LNCaP clone FGC (cell line): ENCODE data around the gene AP2A2.

Experiments
- DNase-seq: peaks from one replicate; pipeline ENCODE4 v3.0.0-alpha.2; 2011; ENCODE audit warnings: low read depth
- H3K4me3 ChIP-seq: 2 replicates; pipeline ENCODE4 v1.5.1; 2011; ENCODE audit warnings: mild to moderate bottlenecking, low read depth, low read length, control low read depth
- TF ChIP-seq, protein P1 (sequence below): IDR thresholded peaks from 2 replicates; pipeline ENCODE4 v1.5.1; 2012; ENCODE audit warnings: mild to moderate bottlenecking; ENCODE audit not compliant: control insufficient read depth, insufficient read depth; ENCODE audit errors: extremely low read depth

Gene AP2A2

DNA sequence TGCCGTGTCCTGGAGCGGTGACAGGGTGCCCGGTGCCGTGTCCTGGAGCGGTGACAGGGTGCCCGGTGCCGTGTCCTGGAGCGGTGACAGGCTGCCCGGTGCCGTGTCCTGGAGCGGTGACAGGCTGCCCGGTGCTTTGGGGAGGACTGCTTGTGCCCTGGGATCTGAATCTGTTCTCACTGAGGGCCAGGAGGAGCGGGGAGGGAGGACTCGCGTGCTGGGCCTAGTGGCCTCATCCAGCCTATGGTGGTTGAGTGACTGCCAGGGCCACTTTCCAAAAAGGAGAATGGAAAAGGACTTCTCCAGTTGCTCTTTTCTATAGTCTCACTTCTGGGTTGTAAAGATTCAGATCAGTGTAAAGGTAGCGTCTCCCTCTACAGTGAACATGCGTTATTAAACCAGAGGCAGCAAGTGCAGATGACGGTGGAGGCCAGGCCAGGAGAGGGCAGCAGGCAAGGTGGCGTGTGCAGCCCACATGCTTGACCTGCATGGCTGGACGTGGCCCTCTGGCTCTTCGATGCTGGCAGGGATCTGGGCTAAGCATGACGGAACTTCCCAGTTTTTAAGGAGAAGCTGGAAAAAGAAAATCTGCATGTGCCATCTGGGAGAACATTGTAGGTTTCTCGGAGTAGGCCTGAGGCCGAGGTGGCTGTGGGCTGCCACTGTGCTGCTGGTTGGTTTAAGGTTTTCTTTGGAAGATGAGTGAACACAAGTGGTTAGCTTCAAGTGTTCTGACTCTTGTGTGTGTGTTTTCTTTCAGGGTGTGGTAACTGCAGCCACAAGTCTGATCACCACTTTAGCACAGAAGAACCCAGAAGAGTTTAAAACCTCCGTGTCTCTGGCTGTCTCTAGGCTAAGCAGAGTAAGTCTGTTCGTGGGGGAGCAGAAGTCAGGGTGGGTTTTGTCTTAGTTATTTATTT lies 55.0 kb downstream of the AP2A2 start:
- no peak for DNase-seq
- TF ChIP-seq, protein P1, sequence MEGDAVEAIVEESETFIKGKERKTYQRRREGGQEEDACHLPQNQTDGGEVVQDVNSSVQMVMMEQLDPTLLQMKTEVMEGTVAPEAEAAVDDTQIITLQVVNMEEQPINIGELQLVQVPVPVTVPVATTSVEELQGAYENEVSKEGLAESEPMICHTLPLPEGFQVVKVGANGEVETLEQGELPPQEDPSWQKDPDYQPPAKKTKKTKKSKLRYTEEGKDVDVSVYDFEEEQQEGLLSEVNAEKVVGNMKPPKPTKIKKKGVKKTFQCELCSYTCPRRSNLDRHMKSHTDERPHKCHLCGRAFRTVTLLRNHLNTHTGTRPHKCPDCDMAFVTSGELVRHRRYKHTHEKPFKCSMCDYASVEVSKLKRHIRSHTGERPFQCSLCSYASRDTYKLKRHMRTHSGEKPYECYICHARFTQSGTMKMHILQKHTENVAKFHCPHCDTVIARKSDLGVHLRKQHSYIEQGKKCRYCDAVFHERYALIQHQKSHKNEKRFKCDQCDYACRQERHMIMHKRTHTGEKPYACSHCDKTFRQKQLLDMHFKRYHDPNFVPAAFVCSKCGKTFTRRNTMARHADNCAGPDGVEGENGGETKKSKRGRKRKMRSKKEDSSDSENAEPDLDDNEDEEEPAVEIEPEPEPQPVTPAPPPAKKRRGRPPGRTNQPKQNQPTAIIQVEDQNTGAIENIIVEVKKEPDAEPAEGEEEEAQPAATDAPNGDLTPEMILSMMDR = peak; percentile 53
- no peak overlapping the region for H3K4me3 ChIP-seq

DNA sequence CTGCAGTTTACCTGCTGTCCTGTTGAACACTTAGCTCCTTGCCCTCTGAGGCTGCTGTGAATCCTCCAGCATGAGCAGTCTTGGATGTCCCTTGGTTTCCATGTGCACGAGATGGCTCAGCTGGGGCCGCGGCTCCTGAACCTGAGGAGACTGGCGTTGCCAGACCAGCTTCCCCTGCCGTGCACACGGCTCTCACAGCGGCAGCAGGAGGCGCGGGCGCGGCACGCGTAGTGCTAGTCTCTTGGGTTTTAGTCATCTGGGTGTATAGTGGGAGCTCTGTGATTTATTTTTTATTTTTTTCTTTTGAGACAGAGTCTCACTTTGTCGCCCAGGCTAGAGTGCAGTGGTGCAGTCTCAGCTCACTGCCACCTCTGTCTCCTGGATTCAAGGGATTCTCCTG lies 56.1 kb downstream of the AP2A2 start:
- TF ChIP-seq, protein P1 = no peak
- no peak for DNase-seq
- H3K4me3 ChIP-seq = no peak overlapping the region

DNA sequence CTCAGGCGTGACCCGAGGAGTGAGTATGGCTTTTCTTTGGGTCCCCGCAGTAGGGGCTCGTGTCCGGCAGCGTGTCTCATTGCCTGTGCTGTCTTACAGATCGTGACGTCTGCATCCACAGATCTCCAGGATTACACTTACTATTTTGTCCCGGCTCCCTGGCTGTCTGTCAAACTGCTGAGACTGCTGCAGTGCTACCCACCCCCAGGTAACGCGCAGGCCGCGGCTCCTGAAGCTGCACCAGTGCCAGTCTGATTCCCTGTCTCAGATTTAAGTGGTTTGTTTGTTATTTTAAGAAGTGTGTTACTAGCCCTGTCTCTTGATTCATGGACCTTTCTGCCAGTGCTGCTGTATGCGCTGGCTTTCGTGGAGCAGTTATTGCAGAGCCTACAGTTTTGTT lies 58.9 kb downstream of the AP2A2 start:
- no peak for DNase-seq
- TF ChIP-seq, protein P1 = no peak
- H3K4me3 ChIP-seq = no peak overlapping the region

DNA sequence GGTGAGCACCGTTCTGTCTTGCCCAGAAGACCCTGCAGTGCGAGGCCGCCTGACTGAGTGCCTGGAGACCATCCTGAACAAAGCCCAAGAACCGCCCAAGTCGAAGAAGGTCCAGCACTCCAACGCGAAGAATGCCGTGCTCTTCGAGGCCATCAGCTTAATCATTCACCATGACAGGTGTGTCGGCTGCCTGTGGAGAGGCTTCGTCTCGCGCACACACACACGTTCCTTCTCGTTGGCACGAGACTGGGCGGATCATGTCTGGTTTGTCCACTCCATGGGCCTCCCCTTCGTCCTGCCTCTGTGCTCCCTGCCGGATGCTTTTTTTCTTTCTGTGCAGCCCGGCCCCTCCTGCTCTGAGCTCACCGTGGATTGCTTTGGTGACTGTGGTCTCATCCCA lies 59.7 kb downstream of the AP2A2 start:
- DNase-seq = no peak
- H3K4me3 ChIP-seq = no peak overlapping the region
- TF ChIP-seq, protein P1 = no peak

- H3K4me3 ChIP-seq = peak overlapping the region; percentile 42
- TF ChIP-seq, protein P1 = no peak
- DNase-seq = no peak
These were observed 60.2 kb downstream of the AP2A2 start for GRCh38 chr11:985848-986247.

DNA sequence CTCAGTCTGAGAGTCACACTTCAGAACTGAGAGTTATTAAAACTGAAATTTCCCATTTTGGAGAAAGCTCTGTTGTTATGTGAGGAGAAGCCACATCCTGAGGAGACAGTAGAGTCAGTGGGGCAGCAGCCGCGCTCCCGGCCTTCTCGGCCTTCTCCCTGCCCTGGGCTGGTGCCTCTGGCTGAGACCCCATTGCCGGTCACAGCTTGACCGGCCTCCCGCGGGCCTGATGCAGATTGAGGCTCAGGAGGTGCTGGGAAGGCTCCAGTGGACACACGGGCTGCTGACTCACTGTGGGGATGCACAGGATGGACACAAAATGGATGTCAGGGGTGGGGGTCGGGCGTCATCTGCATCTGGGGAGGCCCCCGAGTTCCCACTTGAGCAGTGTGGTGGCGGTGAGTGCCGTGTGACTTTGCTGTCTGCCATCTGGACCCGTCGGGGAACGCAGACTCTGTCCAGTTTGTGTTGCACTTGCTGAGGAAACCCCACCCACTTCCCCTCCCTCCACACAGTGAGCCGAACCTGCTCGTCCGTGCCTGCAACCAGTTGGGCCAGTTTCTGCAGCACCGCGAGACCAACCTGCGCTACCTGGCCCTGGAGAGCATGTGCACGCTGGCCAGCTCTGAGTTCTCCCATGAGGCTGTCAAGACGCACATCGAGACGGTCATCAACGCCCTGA lies 60.7 kb downstream of the AP2A2 start:
- TF ChIP-seq, protein P1 = no peak
- DNase-seq = peak; percentile 93
- peak overlapping the region; percentile 42 for H3K4me3 ChIP-seq

GRCh38 chr11:986952-987305 lies 61.3 kb downstream of the AP2A2 start:
- TF ChIP-seq, protein P1 = no peak
- H3K4me3 ChIP-seq = peak overlapping the region; percentile 42

More at GRCh38 chr11:986952-987305, 61.3 kb downstream of the AP2A2 start:
- no peak for DNase-seq
